Brain pericyte (primary cell): ENCODE data around the gene SH2D3A.
"Not testable (repeated sequence)": the region's sequence is repeated elsewhere in the genome, so short reads cannot be mapped to it uniquely, and the experiment has no call there.

Experiments used
- DNase-seq: peaks from one replicate; pipeline ENCODE4 v3.0.0-alpha.2; 2012; ENCODE audit warnings: low read depth, low spot score

The SH2D3A gene

GRCh38 chr19:6761053-6761676 is 6.1 kb downstream of the SH2D3A start:
- no peak for DNase-seq

DNA sequence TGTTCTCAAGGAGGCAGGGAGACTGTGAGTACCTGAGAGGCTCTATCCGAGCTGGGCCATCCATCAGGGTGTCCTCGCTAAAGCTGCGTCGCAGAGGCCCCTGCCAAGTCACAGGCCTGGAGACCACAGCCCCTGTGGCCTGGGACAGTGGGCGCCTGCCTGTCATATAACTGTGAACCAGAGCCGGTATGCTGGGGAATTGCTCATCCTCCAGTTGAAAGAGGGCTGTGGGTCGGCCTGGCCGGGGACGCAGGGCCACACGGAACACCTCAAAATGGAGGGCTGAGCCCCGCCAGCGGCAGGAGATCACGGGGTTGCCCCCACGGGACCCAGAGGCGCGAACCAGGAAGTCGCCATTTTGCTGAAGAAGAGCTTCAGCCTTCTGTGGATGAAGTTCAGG is 6.6 kb downstream of the SH2D3A start:
- no peak for DNase-seq

GRCh38 chr19:6754653-6755463 is 12.4 kb downstream of the SH2D3A start:
- no peak for DNase-seq

DNA sequence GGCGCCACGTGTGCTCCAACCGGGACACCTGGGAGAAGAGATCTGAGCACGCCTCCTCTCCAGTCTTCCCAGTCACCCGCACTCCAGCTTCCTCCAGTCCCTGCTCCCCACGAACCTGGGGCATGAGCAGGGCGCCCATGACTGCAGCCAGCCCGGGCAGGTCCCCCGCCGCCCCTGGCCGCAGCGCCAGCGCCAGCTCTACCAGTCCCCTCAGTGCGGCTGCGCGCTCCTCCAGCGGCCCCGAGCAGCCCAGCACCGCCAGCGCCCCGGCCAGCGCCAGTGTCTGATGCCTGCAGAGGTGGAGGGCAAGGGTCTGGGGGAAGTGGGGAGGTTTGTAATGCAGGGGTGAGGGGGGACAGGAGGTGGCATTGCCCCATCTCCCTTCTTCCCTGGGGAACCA is 13.1 kb downstream of the SH2D3A start:
- DNase-seq: no peak

DNA sequence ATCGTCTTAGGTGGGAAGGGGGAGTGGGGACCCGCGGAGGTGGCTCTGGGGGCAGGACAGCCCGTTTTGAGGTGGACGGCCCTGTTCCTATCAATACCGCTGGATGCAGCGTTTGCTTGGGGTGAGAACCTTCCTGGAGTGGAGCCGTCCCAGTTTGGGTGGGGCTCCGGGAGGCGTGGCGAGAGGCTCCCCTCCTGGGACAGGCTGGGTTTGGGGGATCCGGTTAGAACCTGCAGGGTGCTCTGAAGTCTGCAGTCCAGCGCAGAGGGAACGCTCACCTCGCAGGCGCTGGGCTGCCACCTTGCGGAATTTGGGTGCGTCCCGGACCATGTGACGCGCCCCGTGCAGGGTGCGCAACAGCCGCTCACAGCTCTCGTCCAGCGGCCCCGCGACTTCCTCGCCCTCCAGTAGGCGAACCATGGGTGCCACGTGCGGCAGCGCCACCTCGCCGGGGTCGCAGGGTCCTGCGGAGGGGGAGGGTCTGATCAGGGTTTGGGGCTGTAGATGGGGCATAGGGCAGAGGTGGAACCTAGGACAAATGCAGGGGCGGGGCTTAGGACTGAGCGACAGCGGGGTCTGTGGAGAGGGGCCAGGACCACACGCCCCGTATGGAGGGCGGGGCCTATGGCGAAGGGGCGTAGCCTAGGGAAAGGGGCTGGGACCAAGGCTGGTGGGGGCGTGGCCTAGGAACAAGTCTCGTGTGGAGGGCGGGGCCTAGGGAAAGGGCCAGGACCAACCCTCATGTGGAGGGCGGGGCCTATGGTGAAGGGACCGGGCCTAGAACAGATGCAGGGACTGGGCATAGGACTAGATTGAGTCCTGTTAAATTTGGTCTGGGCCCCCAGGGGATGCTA is 13.8 kb downstream of the SH2D3A start:
- DNase-seq: no peak

DNA sequence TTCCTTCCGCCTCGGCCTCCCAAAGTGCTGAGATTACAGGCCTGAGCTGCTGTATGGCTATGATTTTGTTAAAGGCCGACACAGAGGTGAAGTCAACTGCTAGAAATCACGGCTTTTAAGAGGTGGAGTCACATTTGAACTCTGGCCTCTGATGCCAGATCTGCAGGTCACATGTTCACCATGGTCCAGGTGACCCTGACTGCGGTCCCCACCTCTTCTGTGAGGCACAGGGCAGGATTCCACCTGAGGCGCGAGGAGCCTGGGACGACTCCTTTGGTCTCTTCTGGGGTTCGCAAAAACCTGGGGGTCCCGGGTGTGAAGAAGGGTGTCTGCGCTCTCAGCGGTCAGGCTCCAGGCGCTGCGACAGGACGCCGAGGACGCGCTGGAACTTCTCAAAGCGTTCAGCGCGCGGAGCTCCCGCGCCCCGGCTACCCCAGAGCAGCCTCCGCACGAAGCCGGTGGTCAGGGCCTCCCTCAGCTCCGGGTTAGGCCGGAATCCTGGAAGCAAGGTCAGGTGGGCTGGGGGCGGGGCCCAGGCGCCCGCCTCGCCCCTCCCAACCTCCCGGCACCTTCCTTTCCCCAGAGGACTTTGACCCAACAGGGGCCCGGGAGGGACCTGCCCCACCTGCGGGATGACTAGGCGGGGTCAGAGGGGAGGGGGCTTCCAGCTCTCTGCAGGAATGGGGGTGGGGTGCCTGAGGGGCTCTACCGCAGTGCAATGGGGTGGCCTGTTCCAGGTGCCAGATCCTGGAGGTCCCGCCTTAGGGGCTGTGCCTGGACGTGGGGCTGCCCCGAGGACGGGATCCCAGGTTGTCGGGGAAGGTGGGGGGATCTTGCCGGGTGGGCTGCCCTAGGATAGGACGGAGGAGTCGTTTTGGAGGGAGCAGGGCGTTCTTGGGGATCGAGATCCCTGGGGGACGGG is 14.7 kb downstream of the SH2D3A start:
- no peak for DNase-seq

DNA sequence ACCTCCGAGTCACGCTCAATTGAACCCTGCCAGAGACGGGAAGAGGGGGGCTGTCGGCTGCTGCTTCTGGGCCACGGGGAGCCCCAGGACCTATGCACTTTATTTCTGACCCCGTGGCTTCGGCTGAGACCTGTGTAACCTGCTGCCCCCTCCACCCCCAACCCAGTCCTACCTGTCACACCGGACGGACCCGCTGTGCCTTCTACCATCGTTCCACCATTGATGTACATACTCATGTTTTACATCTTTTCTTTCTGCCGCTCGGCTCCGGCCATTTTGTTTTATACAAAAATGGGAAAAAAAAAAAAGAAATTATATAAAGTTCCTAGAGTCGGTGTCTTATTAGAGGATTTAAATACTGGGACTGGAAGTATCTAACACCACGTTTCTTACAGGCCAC is 16.0 kb downstream of the SH2D3A start:
- no peak for DNase-seq

DNA sequence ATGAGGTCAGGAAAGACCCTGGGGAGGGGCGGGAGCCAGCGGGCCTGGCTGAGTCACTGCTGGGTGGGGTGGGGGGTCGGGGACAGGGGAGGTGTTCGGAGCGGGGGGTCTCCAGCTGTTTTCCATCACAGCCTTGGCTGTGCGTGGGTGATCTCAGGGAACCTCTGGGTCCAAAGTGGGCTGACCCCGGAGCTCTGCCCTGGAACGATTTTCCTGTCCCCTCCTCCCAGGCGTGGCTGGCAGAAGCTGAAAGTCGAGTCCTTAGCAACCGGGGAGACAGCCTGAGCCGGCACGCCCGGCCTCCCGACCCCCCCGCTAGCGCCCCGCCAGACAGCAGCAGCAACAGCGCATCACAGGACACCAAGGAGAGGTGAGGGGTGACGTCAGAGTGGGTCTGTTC is 17.2 kb downstream of the SH2D3A start:
- no peak for DNase-seq

GRCh38 chr19:6748543-6748942 is 18.7 kb downstream of the SH2D3A start:
- not testable (repeated sequence) for DNase-seq

- DNase-seq: no peak
Measured at GRCh38 chr19:6745965-6746364, 21.3 kb downstream of the SH2D3A start.

GRCh38 chr19:6744381-6745301 is 22.6 kb downstream of the SH2D3A start:
- DNase-seq: no peak

DNA sequence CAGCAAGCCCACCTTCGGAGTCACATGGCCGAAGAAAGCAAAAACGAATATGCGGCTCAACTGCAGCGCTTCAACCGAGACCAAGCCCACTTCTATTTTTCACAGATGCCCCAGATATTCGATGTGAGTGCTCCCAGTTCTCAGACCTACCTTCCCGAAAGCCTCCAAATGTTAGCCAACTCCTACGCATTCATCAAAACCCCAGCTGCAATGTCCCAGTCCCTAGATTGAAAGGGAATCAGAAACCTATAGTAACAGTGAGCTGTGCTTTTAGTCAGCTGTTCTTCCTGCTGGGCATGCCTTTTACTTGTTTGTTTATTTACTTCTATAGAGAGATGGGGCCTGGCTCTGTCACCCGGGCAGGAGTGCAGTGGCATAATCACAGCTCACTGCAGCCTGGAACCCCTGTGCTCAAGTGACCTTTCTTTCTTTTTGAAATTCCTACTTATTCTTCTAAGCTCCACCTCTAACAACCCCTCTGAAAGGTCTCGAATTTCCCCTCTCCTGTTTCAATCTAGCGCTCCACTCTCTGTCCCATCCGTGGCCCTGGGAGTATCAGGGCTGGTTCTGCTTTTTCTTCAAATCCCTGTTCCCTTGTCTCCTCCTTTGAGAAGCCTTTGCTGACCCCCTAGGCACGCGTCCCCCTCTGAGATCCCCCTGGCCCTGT is 23.4 kb downstream of the SH2D3A start:
- DNase-seq: no peak

DNA sequence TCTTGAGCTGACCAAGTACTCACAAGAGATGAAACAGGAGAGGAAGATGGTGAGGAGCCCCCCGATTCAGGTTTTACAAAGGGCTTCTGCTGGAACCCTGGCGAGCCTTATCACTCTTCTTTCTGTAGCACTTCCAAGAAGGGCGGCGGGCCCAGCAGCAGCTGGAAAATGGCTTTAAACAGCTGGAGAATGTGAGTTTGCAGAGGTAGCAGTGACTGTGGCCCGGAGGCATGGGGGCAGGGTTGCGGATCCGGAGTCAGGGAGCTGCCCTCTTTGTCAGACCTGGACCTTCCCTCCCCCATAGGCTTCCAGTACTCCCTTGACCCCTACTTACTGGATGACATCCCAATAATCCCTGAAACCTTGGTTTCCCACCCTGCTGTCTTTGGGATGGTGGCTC is 24.2 kb downstream of the SH2D3A start:
- no peak for DNase-seq

- no peak for DNase-seq
Measured at GRCh38 chr19:6740589-6741343, 26.5 kb downstream of the SH2D3A start.

GRCh38 chr19:6739883-6740588 is 27.2 kb downstream of the SH2D3A start:
- no peak for DNase-seq

- no peak for DNase-seq
Measured at GRCh38 chr19:6739390-6739882, 27.8 kb downstream of the SH2D3A start, which contains the start of gene TRIP10. Gene TRIP10 (plus strand): TSS chr19:6739680. CDS start chr19:6739762, 82 bp downstream.

DNA sequence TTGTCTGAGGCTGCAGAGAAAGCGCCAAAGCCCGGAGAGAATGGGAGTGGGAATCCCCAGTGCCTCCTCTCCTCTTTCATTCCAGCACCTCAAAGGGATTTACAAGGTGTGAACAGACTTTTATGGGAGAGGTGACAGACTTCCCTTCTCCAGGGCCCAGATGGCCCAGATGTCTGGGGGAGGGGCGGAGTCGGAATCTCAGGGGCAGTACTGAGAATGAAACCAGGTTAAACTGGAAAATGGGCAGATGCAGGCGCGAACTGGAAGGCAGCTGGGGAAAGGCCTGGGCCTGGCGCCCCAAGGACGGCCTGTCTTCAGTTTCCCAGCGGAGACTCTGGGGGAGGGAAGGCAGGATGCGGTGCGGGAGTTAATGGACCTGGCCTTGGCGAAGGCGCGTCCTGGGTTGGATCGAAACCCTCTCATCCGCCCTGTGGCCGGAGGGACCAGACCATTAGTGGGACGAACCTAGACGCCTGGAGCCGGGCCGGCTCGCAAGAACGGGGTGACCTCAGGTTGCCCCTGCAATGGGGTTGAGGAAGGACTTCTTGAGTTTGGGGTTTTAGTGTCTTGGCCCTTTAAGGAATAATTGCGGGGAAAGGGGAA is 28.3 kb downstream of the SH2D3A start:
- DNase-seq: no peak
